Stimulated activated CD4-positive, alpha-beta T cell treated with anti-CD3 and anti-CD28 coated beads, Interleukin-1b, Interleukin-23, amount 100 ng/mL, for 4 hours (primary cell): ENCODE measurements around the gene GRP.

ENCODE experiments used
- DNase-seq, 2 donors: peaks; one replicate each; pipeline ENCODE4 v3.0.0-alpha.2; 2020; ENCODE audit warnings: low read depth in 2 of 2

GRP gene

DNA sequence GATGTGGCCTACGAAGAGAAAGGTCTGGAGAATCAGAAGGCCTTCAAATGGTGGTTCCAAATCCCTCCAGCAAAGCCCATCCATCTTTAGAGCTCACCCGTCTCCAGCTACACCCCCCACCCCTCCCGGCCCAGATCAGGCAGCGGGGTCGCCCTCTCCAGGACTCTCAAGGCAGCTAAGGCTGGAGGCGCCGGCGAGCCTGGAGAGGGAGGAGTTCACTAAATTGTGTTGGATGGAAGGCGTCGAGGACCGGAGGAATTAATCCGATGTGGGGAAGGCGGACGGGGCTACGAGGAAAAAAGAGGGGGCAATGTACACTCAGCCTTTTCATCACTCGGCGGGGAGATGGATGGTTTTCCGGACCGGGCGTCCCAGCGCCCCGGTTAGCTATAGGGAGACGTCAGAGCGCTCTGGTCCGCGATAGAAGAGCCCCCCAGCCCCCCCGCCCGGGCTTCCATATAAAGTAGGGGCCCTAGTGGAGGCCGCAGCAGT lies at the start of gene GRP:
Gene GRP (plus strand): TSS at position 487 of the 492 bp plus-strand sequence. CDS start 108 bp downstream, outside the sequence.
- DNase-seq, result no peak

- no peak for DNase-seq
Measured at GRCh38 chr18:59172664-59173249, 47.2 kb upstream of the GRP start.

DNA sequence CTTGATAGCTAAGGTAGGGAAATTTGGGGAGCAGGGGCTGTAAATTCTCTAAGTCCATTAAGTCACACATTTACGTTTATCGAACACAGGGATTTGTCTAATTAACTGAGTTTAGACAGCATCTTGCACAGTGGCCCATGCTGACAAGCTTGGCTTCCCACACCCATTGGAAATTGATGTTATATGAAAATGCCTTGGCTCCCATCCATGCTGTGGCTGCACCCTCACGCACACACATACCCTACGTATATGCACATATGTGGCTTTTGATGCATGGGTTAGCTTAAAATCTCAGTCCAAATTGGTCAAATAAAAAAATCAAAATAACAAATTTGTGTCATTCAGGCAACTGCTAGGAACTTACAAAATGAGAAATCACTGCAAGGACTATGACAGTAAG lies 42.5 kb upstream of the GRP start:
- DNase-seq, result no peak

- no peak for DNase-seq
Measured at GRCh38 chr18:59180150-59180845, 39.7 kb upstream of the GRP start.

DNA sequence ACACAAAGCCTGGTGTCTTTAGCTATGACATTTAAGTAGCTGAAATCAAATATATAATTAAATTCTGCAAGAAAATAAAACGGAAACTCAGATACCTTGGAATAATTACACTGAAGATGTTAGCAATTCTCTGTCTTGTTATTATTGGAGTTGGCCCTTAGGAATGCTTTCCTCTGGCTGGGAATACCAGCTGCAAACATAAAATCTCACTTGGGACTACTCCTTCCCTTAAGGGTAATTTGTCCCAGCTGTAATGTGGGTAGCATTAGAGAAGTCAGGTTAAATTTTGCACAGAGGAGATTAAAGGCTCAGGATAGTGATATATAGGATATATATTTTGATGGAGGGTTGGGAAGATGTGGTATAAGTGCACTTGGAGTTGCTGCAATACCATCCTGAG lies 37.3 kb upstream of the GRP start:
- no peak for DNase-seq

DNA sequence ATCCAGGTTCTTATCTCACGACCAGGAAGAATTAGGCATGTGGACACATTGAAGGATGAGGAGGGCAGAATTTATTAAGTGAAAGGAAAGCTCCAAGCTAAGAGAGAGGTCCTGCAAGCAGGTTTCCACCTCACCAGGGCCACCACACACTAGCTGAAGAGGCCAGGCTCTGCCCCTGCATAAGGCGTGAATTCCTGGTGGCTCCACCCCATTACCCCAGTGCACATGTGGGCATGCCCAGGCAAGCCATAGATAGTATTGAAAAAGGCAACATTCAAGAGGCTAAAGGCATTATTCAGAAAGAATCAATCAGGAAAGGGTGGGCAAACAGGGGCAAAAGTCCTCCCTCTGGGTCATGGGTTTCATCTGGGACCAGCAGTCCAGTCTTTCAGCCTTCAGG lies 30.9 kb upstream of the GRP start:
- no peak for DNase-seq

GRCh38 chr18:59189746-59190145 lies 30.2 kb upstream of the GRP start:
- DNase-seq, result no peak

- DNase-seq, result no peak
Measured at GRCh38 chr18:59196161-59196725, 23.7 kb upstream of the GRP start.

DNA sequence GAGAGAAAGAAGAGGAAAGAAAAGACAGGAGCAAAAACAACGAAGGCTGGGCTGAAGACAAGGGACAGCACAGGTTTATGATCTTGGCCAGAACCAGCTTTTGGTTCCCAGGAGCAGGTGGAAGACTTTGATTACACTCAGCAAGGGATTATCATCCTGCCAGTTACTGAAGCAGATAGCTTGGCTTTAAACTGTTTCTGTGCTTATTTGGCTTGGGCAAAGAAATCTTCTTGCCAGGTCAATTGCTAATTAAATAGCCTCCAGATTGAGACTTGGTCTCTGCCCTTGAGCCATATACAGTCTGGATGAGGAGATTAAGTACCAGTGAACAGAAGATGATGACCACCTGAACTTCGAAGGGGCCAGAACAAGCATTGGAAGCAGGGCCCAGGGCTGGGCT lies 22.3 kb upstream of the GRP start:
- DNase-seq, result no peak

DNA sequence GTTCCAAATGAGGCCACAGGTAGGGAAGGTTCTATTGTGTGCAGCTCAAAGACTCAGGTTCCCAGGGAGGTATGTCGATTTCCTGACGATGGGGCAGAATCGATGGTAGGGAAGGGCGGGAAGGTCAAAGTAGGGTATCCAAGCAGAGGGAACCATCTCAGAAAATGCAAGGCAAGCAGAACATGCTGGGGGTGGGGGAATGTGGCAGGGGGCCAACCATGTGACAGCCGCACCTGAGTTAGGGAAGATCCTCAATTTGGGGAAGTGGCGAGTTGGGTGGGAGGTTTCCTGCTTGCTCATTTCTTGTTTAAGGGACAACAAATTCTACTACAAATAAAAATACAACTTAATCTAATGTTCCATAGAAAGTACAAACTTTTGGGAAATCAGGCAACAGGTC lies 21.7 kb upstream of the GRP start:
- no peak for DNase-seq

DNA sequence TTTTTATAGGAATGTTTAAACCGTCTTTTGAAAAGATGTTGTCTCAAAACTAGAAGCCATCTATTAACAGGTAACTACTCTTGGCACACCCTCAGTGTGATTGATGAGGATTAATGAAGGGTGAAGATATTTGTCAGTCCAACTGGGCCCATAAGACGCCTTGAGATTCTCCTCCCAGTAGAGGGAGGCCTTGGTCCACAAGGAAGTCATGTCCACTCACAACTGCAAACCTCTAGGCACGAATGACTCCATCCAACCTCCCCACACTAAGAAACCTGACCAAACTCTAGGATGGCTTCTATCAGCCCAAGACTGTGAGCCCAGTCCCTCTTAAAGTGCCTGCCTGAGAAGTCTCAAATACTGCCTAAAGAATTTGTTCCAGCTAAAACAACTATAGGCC lies 19.2 kb upstream of the GRP start:
- DNase-seq, result no peak

DNA sequence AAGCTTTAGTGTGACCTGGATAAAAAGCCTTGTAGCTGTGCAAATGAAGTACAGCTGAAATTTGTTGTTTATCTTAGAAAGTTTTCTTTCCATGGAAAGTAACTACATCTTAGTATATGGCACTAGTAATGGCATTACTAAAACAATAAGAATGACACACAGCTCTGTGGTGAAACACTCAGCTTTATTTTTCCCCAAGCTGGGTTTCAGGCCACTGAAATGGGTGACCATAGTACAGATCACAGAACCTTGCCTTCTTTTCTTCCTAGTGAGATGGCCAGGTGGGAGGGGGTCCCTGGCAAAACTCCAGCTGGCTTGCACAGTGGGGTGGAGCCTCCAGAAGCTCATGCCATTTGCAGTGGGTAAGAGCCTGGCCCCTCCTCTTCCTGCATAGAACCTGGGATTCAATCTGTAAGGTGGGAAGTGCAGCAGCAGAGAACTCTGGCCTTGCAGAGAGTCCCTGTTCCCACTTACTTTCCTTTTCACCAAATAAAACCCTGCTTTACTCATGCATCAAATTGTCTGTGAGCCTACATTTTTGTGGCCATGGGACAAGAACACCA lies 17.6 kb upstream of the GRP start:
- no peak for DNase-seq

- no peak for DNase-seq
Measured at GRCh38 chr18:59207506-59207905, 12.5 kb upstream of the GRP start.

DNA sequence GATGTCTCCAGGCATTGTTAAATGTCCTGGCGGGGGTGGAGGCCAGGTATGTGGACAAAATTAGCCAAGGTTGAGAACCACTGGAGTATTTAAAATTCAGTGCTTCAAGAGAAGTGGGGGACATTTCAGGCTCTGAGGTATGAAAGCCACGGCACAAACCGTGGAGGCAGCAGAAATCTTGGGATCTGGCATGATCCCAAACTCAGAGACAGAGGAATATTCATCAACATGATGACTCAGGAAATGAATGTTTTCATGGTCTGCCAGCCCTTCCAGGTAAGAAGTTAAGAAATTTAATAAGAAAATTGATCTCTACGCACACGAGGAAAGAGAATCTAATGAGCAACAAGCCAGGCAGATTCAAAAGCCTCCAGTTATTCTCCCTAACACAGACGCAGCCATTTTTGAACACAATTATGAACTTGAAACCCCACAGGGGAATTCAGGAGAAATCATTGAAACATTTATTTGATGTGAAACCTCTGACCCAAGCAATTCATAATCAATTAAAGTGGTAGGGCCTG lies 11.3 kb upstream of the GRP start:
- no peak for DNase-seq

- DNase-seq, result no peak
Measured at GRCh38 chr18:59210299-59210698, 9.7 kb upstream of the GRP start.

GRCh38 chr18:59211629-59212028 lies 8.3 kb upstream of the GRP start:
- DNase-seq, result no peak

GRCh38 chr18:59218018-59218417 lies 1.9 kb upstream of the GRP start:
- DNase-seq, result no peak

DNA sequence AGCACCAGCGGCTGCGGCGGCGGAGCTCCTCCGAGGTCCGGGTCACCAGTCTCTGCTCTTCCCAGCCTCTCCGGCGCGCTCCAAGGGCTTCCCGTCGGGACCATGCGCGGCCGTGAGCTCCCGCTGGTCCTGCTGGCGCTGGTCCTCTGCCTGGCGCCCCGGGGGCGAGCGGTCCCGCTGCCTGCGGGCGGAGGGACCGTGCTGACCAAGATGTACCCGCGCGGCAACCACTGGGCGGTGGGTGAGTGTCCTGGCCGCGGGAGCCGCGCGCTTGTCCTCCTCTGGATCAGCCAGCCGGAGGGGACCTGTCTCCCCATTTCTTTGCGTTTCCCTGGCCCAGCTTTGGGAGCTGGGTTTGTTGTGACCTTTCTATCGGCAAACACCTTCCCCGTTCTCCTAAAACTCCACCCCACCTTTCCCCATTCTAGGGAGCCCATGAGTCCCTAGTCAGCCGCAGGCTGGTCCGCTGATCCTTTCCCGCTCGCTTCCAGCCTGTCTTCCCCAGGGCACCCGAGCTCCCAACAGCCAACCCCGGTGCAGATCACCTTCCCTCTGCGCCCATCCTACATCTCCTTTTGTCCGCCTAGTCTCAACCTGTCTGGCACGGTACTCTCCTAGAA lies 316 bp downstream of the GRP start:
- DNase-seq, result no peak

DNA sequence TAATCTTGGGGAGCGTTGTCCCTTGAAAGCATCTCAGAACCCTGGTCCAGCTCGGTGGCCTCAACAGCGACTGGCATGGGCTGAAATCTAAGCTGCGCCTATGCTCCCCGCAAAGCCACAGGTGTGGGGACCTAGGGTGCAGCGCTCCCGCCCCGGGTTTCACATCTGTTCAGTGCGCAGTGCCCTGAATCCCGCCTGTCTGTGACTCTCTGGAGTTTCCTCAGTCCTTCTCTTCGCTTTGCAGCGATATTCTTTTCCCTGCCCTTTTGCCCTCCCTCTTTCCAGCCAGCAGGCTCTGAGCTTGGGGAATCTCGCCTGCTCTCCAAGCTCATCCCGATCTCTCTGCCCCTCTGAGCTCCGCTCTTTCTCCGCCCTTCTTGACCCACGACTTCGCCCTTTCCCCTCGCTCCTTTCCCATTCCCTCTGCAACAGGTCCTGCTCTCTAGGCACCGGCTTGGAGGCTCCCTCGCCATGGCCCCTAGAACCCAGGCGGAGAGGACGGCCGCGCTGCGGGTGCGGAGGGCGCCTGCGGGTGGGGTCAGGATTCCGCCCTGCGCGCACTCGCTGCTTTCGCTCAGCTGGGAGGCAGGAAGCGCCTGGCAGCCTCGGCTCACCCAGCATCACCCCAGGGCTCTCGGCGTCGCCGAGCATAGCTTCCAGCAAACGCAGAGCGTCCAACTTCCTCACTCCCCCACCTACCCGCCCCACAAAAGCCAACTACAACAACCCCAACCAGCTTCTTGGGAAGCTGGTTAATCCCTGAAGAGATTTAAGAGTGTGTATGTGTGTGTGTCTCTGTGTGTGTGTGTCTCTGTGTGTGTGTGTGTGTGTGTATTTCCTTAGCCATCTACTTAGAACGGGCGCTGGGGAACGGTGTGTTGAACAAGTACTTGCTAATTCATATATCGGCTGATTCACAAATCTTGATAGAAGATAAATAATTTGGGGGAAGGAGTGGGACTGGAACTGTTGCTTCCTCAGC lies 1.1 kb downstream of the GRP start:
- no peak for DNase-seq

DNA sequence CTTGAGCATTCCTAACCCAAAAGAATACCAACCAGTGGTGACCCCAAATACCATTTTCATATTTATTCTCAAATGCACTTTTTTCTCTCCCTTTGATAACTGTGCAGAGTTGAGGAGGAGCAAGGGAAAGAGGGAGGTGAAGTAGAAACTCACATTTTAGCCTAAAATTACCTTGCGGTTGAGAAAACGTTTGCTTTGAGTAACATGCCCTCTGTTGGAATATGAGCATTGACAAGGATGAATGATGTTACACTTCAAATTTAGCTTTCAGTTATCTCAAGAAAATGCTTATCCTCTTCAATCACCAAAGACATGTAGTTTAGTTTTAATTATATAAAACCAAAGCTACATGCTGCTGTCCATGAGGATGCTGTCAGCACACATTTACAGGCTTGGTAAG lies 2.4 kb downstream of the GRP start:
- DNase-seq, result no peak

- DNase-seq, result no peak
Measured at GRCh38 chr18:59228351-59228750, 8.4 kb downstream of the GRP start.
